HG03045 (cell line): ENCODE data around the gene NELFA.

ENCODE experiments used
- ATAC-seq: cut with Tn5 transposase; IDR thresholded peaks from one replicate; pipeline ENCODE4 v1.9.1; 2021; ENCODE audit warnings: mild to moderate bottlenecking, moderate library complexity; ENCODE audit not compliant: unreplicated experiment

The NELFA gene

DNA sequence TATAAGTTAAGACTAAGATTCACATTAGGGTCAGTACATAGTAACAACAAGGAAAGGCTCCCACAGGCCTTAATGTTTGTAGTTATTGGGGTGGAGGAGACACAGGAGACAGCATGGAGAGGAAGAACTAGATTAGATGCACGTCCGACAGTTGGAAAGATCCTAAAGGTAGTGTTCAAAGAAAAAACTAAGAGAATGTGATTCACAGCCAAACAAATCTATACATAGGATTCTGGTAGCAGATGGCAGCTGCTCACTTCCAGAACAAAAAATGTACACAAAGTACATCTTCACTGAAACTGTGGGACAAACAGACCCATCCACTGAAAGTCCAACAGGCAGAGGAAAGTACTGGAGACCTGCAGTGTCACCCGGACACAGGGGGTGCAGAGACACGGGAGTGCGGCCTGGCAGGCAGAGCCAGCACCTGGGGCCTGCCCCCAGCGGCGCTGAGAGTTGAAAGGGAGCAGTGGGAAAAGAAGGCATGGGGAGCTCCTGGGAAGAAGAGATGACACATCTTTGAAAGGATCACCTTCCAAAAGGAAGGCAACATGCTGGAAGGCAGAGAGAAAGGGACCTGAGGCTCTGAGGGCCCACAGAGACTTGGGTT is 40.0 kb downstream of the NELFA start:
- no peak for ATAC-seq

DNA sequence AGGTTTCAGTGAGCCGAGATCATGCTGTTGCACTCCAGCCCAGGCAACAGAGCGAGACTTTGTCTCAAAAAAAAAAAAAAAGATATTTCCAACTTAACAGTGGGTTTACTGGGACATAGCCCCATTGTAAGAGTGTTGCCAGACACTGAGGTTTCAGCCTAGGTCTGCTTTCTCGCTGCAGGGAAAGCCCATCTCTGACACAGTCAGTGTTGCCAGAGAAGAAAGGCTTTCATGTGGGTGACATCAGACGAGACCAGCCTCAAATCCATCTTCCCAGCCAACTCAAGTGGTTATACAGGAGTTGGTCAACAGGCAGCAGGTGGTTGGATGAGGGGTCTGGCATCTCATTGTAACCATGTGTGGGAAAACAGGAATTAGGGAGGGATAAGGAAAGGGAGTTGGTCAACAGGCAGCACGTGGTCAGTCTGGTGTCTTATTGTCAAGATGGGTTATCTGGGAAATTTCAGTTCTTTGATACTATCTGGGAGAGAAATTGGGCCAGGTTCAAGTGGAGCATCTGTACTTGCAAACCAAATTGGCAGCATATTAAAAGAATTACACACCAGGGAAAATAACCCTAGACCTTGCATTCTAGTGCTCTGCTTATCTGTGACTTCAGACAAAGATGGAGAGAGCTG is 41.1 kb downstream of the NELFA start:
- no peak for ATAC-seq

DNA sequence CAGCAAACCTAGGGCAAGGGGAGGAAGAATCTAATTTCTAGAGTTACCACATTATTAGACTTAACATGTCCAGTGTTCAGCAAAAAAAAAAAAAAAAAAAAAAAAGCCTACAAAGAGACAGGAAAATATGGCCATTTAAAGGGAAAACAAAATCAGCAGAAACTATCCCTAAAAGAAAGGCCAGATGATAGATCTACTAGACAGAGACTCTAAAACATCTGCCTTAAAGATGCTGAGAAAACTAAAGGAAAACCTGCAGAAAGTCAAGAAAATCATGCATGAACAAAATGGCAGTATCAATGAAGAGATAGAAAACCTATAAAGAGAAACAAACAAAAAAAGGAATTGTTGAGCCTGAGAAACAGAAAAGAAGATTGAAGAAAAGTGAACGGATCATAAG is 43.8 kb downstream of the NELFA start:
- ATAC-seq: no peak

DNA sequence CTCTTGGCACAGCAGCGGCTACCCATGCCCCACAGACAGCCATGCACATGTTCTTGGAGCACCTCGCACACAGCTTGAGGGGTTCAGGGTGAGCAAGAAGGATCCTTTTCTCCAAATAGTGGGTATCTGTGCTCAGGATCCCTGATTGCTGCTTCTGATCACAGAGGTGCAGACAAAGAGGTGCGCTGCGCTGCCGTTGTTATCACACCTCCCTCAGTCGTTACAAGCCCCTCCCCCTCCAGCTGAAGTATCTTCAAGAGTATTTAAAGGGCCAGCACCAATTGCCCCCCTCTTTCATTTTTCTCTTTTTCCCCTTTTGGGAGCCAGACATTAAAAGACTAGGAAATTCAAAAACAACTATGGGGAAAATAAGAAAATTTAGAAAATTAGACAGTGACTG is 44.3 kb downstream of the NELFA start:
- ATAC-seq: no peak

DNA sequence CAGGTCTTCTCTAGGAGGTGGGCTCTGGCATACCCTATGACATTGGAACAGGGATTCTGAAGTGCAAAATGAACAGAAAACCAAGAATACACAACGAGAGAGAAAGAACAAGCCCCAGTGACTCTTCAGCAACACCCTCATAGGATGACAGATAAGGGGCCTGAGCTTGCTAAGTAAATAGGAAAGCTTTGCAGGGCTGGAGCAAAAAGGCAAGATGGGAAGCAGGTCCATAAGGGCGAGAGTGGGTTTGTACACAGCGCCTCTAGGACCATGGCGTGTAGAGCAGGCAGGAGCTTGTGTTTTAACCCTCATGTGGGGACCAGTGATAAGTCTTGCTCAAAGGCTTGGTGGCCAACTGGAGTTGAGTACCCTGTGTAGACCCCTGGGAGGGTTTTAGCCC is 45.8 kb downstream of the NELFA start:
- no peak for ATAC-seq

DNA sequence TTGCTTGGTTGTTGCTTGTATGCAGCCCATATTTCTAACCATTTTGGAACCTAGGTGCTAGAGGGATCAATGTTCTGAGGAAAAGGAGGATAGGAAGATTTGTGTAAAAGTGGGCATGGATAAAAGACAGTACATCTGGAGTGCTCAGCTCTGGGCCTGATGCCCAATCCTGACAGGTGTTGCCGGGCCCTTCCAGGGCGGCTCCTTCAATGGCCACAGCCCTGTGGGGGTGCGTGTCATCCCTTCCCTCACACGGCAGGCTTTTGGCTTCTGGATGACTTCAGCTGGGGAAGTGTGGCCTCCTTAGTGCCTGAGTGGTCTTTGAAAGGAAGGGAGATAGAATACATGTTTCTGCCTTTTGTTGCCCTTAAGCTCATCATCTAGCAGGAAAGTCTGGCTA is 47.2 kb downstream of the NELFA start:
- no peak for ATAC-seq

DNA sequence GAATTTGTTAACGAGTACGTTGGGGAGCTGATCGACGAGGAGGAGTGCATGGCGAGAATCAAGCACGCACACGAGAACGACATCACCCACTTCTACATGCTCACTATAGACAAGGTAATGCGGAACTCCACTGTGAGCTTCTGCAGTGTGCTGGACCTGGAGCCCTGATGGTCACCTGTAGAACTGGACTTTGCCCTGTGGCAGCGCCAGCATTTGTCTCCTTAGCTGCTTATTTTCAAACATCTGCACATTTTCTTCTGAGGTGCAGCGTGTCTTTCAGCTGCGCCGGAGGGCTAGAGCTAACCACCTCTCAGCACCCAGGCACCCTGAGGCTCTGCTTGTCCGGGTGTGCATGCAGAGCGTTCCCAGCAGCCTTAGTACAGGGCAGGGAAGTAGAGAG is 47.7 kb downstream of the NELFA start:
- no peak for ATAC-seq

DNA sequence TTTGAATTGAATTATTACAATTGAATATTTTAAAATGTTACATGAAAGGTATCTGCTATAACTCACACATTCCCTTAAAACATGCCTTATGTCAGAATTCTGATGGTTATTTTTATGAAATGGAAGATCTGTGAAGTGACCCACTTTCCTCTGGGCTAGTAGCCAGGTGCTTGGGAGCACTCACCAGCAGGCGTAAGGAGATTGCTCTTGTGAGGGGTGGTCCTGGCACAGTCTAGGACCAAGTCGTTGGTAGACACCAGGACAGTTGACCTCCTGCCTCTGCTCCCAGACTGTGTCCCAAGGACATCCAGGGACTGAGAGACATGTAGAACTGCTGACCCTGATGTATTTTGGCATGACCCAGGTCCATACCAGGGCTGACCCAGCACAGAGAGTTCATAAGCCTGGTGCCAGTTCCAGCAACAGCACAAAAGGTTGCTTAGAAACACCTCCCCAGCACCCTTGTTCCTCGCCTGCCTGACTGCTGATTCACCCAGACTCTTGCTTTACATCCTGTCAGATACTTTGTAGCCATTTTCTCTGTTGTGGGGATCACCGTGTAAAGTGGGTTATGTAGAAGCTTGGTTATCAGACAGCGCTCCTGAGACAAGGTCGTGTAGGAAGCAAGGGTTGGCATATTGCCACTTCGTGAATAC is 48.5 kb downstream of the NELFA start:
- no peak for ATAC-seq

DNA sequence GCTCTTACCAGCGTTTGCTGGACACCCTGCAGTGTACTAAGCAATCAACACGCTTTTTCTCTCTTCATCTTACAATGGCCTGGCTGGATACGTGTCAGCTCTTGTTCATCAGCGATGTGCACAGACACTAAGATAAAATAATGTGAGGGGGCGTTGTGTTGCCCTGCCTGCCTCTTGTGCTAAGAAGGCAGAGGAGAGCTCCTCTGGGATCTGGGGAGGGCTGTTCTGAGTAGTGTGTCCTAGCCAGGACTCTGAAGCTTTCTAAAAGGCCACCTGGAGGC is 49.7 kb downstream of the NELFA start:
- no peak for ATAC-seq

DNA sequence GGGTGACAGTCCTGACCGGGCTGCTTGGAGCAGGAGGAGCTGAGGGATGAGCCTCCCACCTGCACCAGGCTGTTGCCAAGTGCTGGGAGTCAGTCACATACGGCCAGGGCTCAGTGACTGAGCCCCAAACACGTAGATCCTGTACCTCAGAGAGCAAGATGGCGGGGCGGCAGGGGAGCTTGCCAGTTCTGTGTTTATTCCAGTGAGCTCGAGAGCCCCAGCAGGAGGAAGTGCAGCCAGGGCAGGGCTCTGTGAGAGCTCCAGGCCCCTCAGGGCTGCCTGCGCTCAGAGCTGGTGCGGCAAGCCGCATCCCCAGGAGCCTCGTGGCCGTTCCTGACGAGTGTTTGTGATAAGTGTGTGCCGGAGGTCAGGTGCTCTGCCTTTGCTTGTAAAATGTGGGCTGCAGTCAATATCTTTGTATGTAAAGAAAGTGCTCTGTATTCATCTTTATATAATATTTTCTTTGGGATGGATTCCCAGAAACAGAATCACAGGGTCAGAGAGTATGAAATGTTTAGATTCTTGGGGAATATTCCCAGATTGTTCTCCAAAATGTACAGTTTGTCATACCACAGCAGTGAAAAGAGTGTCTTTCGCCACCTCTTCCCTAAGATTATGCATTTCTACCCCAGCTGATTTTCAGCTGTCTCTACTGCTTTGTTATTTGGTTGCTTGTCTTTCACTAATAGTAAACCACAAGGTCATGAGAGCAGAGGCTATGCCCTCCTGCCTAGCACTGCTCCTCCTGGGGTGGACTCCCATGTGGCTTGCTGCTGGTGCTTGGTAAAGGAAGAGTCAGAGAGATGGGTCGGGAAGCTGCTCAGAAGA is 50.3 kb downstream of the NELFA start:
- no peak for ATAC-seq

DNA sequence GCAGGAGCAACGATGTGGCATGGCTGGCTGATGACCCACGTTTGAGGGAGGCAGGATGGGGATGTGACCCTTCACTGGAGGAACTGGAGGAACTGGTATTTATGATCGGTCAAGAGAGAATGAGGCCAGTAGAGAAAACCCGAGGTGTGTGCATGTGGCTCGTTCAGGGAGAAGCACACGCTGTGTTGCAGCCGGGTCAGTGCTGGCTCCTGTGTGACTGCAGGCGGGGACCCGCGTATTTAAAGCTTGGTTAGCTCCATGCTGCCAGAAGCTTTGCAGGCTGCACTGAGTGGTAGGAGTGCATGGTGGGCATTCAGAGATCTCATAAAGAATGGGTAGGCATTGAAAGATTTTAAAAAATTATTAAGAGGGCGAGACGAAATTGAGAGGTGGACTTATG is 52.1 kb downstream of the NELFA start:
- ATAC-seq: no peak

DNA sequence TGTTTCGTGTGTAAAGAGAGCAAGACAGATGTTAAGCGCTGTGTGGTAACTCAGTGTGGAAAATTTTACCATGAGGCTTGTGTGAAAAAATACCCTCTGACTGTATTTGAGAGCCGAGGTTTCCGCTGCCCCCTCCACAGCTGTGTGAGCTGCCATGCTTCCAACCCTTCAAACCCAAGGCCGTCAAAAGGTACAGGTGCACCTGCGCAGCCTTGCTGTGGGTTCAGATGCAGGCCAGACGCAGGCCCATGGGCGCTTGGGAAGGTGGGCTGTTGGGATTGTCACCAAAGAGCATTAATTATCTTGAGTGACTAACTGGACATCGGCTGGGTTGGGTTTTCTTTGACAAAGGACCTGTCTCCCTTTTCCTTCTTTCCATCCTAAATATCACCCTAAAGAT is 55.4 kb downstream of the NELFA start:
- ATAC-seq: no peak

DNA sequence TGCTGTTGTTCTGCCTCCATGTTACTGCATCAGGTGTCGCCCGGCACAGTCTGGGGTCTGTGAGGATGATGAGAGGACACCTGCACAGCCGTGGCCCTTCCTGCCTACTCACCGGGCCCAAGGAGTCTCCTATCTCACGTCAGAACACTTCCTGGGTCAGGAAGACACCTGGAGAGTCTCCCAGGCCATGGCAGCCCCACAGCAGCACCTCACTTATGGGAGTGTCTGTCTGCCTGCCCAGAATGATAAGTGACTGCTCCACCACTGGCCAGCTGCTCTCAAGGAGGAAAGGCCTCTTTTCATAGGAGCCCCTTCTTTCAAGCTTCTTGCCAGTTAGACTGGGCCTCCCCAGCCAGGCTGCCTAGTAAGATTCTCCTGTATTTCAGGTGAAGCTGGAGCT is 56.1 kb downstream of the NELFA start:
- ATAC-seq: no peak

DNA sequence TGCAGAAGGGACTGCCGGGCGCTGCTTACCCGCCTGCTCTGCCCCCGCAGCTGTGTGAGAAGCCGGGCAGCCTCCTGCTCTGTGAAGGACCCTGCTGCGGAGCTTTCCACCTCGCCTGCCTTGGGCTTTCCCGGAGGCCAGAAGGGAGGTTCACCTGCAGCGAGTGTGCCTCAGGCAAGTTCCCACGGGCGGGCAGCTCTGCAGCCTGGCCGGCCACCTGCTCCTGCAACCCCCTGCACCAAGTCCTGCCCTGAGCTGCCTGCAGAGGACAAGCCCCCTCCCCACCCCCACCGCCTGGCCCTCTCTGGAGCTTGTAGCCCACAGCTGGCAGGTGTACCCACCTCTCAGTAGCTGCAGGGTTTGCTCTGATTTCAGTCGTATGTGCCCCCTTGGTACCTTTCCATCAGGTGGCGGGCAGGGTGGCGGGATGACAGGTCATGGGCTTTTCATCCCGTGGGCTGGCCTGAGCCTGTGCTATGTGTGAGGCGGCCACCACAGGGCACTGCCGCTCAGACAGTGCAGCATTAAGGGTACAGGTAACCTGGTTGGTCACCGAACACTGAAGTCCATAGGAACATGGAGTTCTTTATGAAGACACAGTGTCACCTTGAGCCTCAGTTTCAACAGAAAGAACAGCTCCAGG is 56.6 kb downstream of the NELFA start:
- no peak for ATAC-seq

DNA sequence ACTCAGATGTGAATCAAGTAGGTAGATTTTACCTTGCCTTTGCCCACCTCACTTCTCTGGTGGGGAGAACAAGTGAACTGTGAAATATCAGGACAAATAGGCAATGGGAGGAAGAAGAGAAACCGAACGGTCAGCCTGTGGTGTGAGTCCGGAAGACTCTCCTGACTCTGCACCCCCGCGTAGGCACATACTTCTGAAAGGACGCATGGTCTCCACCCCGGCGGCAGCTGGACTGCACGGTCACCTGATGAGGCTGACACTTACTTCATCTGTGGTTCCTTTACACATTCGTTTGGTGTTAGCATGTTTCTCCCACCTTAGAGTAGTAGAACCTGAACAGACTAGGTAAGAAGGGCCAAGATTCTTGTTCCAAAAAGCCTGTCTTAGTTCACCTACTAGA is 58.4 kb downstream of the NELFA start:
- ATAC-seq: no peak

DNA sequence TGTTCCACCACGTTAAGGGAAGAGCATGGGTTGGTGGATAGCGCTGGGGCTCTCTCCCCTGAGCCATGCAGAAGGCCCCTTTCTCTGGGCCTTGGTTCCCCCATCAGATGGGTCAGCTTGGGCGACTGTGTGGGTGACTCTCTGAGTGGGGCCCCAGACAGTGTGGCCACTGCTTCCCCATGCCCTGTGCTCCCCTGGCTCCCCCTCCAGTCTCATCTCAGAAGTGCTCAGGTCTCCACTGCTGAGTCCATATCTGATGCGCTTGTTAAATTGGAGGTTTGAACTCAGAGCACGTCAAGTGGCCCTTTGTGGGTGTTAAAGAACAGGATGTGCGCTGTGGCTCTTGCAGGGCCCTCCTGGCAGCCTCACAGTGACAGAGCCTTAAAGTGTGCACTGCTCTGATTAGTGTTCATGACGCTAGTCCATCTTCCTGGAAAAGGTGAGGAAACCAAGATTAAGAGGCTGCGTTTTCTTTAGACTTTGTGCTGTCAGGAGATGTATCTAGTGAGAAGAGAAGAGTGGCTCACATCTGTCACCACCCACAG is 59.8 kb downstream of the NELFA start:
- ATAC-seq: no peak

DNA sequence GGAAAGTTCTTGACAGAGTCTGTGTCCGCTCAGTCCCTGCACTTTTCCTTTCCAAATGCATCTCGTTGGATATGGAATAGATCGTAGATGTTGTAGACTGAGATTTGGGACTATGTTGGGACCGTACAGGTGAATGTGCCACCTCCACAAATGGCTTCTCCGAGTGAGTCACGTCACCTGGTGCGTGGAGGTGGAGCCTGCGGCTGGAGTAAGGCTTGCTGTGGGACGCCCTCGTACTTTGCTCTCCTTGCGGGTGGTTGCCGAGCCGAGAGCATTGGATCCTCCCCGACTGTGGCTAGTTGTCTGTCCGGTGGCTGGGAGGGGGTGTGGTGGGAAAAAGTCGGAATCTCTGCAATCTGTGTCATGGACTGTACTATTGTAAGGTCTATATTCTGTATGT is 60.5 kb downstream of the NELFA start:
- ATAC-seq: no peak

DNA sequence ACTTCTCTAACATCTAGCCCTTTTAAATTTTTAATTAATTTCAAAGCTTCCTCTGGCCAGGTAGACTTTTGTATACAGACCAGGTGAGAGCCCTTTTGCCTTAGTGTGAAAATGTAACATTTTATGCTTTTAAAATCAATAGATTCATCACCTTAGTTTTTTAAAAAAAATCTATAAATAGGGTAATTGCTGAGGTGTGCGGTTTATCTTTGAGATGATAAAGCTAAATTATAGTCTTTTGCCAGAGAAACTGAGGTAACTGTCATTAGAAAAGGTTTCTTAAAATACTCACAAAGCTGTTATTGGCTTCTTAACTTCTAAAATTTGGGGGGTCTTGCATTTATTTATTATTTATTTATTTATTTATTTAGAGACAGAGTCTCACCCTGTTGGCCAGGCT is 62.9 kb downstream of the NELFA start:
- no peak for ATAC-seq

DNA sequence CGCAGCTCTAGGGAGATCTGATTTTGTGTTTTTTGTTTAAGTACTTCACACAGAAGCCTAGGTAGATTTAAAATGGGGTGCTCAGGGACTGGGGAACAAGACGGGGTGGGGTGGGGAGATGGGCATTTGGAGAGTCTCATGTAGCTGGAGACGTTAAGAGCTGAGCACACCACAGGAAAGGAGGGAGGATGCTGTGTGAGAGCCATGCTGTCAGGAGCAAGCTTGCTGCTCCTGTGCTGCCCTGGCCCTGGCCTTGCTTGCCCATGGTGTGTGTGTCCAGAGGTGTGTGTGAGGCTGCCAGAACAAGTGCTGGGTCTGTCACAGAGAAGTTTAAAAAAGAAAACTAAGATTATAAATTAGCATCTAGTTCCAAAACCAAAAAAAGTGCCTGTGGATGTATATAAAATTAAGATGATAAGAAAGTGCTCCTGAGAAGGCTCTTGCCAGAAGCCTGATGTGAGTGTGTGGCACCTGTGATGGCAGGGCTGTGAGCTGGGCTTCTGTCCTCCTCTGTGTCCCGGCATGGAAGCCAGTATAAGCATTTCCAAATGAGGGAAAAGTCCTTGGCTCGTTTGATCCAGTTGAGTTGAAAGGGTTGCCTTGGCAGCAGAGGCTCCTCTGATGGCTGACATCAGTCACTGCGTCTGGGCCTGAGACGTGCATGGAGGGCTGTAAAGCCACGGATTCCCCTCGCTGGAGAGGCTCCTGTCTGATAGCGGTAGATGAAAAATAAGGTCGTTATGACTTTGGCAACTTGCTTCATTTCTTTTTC is 63.5 kb downstream of the NELFA start:
- no peak for ATAC-seq

DNA sequence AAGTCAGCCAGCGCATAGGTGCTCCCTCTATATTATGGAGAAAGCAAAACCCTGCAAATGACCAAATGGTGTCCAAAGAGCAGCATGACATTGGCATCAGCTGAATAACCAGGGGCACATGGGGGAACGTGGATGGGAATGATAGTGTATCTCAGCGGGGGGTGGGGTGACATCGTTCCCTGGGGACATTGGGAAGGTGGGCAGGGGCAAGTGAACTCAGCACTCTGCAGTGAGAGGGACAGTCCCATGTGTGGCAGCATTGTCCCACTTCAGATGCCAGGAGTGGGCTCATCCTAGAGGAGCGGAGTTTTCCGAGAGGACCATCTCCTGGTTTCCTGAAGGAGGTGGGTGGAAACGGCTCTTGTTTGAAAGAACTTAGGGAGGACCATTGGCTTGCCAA is 64.8 kb downstream of the NELFA start:
- ATAC-seq: no peak

DNA sequence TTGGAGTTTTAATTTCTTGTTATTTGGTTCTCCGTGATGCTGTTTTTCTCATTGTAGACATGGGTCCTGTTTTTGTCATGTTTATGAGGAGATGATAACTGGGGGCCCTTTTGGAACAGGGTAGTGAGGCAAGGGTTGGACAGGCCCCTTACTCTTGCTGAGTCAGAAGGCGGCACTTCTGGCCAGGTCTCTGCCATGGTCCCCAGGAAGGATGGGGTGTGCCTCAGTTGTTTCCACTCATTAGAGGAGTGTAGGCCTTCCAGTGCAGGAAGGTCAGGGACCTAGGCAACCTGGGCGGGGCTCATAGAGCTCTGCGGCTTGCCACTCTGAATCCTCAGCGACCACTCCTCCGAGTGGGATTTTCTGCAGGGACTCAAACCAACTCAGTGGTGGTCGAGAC is 68.2 kb downstream of the NELFA start:
- ATAC-seq: no peak
